DOHH2 (cell line): Measurements from ENCODE around the gene OR6Y1.

ENCODE experiments used
- H3F3A ChIP-seq: fragments of 200-600 bp; sonication (generic), shearing (Covaris generic); 2 replicates; pipeline ENCODE4 v1.6.0; 2016; ENCODE audit warnings: antibody characterized with exemption, mild to moderate bottlenecking; ENCODE audit not compliant: control insufficient read depth, insufficient read depth
- H3K27ac ChIP-seq: fragments of 200-600 bp; sonication (generic); 2 replicates; pipeline ENCODE4 v1.5.1; 2014; ENCODE audit warnings: low read depth, mild to moderate bottlenecking, low read length, moderate library complexity
- H3K27me3 ChIP-seq: fragments of 200-600 bp; sonication (generic); 2 replicates; pipeline ENCODE4 v1.6.1; 2014; ENCODE audit warnings: mild to moderate bottlenecking, low read length, mixed read lengths; ENCODE audit not compliant: control insufficient read depth
- H3K36me3 ChIP-seq: fragments of 200-600 bp; sonication (generic); 2 replicates; pipeline ENCODE4 v1.6.1; 2014; ENCODE audit warnings: mild to moderate bottlenecking, low read length, moderate library complexity, mixed read lengths; ENCODE audit not compliant: control insufficient read depth
- H3K4me1 ChIP-seq: fragments of 200-600 bp; sonication (generic); 2 replicates; pipeline ENCODE4 v1.6.1; 2014; ENCODE audit warnings: mild to moderate bottlenecking, low read length, mixed read lengths; ENCODE audit not compliant: control insufficient read depth
- H3K4me2 ChIP-seq: fragments of 200-600 bp; sonication (generic); 2 replicates; pipeline ENCODE4 v1.6.0; 2014; ENCODE audit warnings: mild to moderate bottlenecking, low read length, moderate library complexity
- H3K4me3 ChIP-seq: fragments of 200-600 bp; sonication (generic); 2 replicates; pipeline ENCODE4 v1.5.1; 2014; ENCODE audit warnings: mild to moderate bottlenecking, low read length, mixed read lengths
- H3K79me2 ChIP-seq: fragments of 200-600 bp; sonication (generic); 2 replicates; pipeline ENCODE4 v1.6.1; 2014; ENCODE audit warnings: mild to moderate bottlenecking, low read length, mixed read lengths; ENCODE audit not compliant: control insufficient read depth
- H3K9me2 ChIP-seq: fragments of 200-600 bp; sonication (generic); replicated peaks from 2 replicates; pipeline ENCODE4 v1.6.1; 2014; ENCODE audit warnings: mild to moderate bottlenecking, low read length, mixed read lengths; ENCODE audit not compliant: control insufficient read depth
- H3K9me3 ChIP-seq: fragments of 200-600 bp; sonication (generic); 2 replicates; pipeline ENCODE4 v1.6.1; 2014; ENCODE audit warnings: antibody characterized with exemption, low read length, mixed read lengths; ENCODE audit not compliant: control insufficient read depth, insufficient read depth
- H4K20me1 ChIP-seq: fragments of 200-600 bp; sonication (generic); 2 replicates; pipeline ENCODE4 v1.6.0; 2014; ENCODE audit warnings: low read depth, mild to moderate bottlenecking, antibody characterized with exemption, low read length, moderate library complexity; ENCODE audit not compliant: control insufficient read depth, insufficient read depth
- CTCF ChIP-seq: fragments of 200-600 bp; sonication (generic); IDR thresholded peaks from one replicate; pipeline ENCODE4 v1.5.1; 2014; ENCODE audit warnings: antibody characterized with exemption, mild to moderate bottlenecking, low read depth, low read length; ENCODE audit not compliant: poor library complexity, severe bottlenecking
- EZH2phosphoT487 ChIP-seq: fragments of 200-600 bp; sonication (generic); IDR thresholded peaks from 2 replicates; pipeline ENCODE4 v1.6.1; 2017; ENCODE audit warnings: borderline replicate concordance, mild to moderate bottlenecking, antibody characterized with exemption, low read length, moderate library complexity, mixed read lengths

The OR6Y1 gene

GRCh38 chr1:158583962-158584361, 29.8 kb upstream of the OR6Y1 start:
- Histone ChIP-seq H3F3A (no peaks in the 10 kb centered on the region), H3K9me3 (no peaks in the 10 kb centered on the region; the same call in 1 of the 2 replicates), H3K27me3 (no peaks in the 10 kb centered on the region), H4K20me1 (no peaks in the 10 kb centered on the region), H3K36me3 (no peaks in the 10 kb centered on the region), H3K27ac (no peak overlapping the region), H3K79me2 (no peaks in the 10 kb centered on the region), H3K4me1 (no peaks in the 10 kb centered on the region), H3K9me2 (no peaks in the 10 kb centered on the region), H3K4me2 (no peak overlapping the region), H3K4me3 (no peak overlapping the region)
- no peak for TF ChIP-seq CTCF
- TF ChIP-seq EZH2phosphoT487 = no peak

GRCh38 chr1:158579733-158580132, 25.5 kb upstream of the OR6Y1 start, which contains the start of gene OR10X1:
Gene OR10X1 (minus strand): TSS chr1:158579899. CDS start chr1:158579899, 0 bp downstream.
- no peaks in the 10 kb centered on the region for H3K9me2 ChIP-seq
- no peaks in the 10 kb centered on the region for H3F3A ChIP-seq
- no peak within 1 kb of the TSS for H3K4me3 ChIP-seq
- H3K4me1 ChIP-seq = no peaks in the 10 kb centered on the region
- H3K27me3 ChIP-seq = no peaks in the 10 kb centered on the region
- no peak within 1 kb of the TSS for H3K27ac ChIP-seq
- TF ChIP-seq EZH2phosphoT487 = no peak
- TF ChIP-seq CTCF = no peak
- no peak within 1 kb of the TSS for H3K4me2 ChIP-seq
- H3K79me2 ChIP-seq = no peaks in the 10 kb centered on the region
- H4K20me1 ChIP-seq = no peaks in the 10 kb centered on the region
- H3K36me3 ChIP-seq = no peaks in the 10 kb centered on the region
- H3K9me3 ChIP-seq = no peaks in the 10 kb centered on the region

- TF ChIP-seq EZH2phosphoT487 (no peak), CTCF (no peak)
- H3K27me3 ChIP-seq = no peaks in the 10 kb centered on the region
- H3K4me3 ChIP-seq = no peak overlapping the region
- no peaks in the 10 kb centered on the region for H4K20me1 ChIP-seq
- no peak overlapping the region for H3K4me2 ChIP-seq
- no peaks in the 10 kb centered on the region for H3K79me2 ChIP-seq
- no peaks in the 10 kb centered on the region for H3K9me2 ChIP-seq
- no peaks in the 10 kb centered on the region for H3K36me3 ChIP-seq
- H3K27ac ChIP-seq = no peak overlapping the region
- H3K9me3 ChIP-seq = no peaks in the 10 kb centered on the region
- H3K4me1 ChIP-seq = no peaks in the 10 kb centered on the region
- H3F3A ChIP-seq = no peaks in the 10 kb centered on the region
Measured at GRCh38 chr1:158577561-158577960, 23.4 kb upstream of the OR6Y1 start.
